ENCODE results near the gene DAP. TPM values are rescaled to one million over a fixed set of nuclear protein-coding genes. Genes with fewer than 3 reads are reported as not detected.

Gene DAP
- total RNA-seq, 1 experiment from 2014 or later: 47.2 TPM

GRCh38 chr5:10745133-10745532 is 15.9 kb downstream of the DAP start:
- no CpG with 5 or more reads among the region's 5 CpGs for WGBS (ENCODE audit: extremely low coverage, insufficient read length, low lambda C conversion rate)
- Histone ChIP-seq H2BK12ac (ENCODE audit: insufficient read length, low read depth, low read length) (no peak overlapping the region), H3K9me3 (ENCODE audit: control insufficient read depth, low read depth, low read length) (no peaks in the 10 kb centered on the region)

More at GRCh38 chr5:10745133-10745532, 15.9 kb downstream of the DAP start:
- H3K4ac ChIP-seq (ENCODE audit: low read depth, low read length): no peak overlapping the region
- no peaks in the 10 kb centered on the region for H3K27me3 ChIP-seq (ENCODE audit: insufficient read depth, low read length)
- H3T11ph ChIP-seq (ENCODE audit: low read length): no peak overlapping the region
- H3K4me1 ChIP-seq (ENCODE audit: insufficient read depth, low read length): no peaks in the 10 kb centered on the region
- H4K8ac ChIP-seq (replicated peaks; ENCODE audit: insufficient read length, low read depth, low read length): no peak overlapping the region
- no peak overlapping the region for H2BK120ac ChIP-seq (ENCODE audit: low read depth, low read length, poor library complexity, severe bottlenecking)
- H3K4me2 ChIP-seq (ENCODE audit: insufficient read depth, insufficient read length, low read length): no peak overlapping the region
- DNase-seq: no peak
- H3K9me3 Mint-ChIP-seq: peaks cover 11 to 12% of the 10 kb centered on the region in 2 experiments
- H3K23me2 ChIP-seq (ENCODE audit: insufficient read length, low read depth, low read length, poor library complexity, severe bottlenecking): no peaks in the 10 kb centered on the region
- TF ChIP-seq CTCF (conservative IDR thresholded peaks at IDR 0.05): no peak
- no peak overlapping the region for H3K27ac ChIP-seq (ENCODE audit: insufficient read length, low read depth, low read length)
- no peak overlapping the region for H3K4me3 Mint-ChIP-seq
- H3K4me1 Mint-ChIP-seq: peaks cover 0 to 2% of the 10 kb centered on the region in 2 experiments; a peak in 1 of 4 replicates
- no peak overlapping the region for H2BK5ac ChIP-seq (ENCODE audit: insufficient read length, low read length)
- H4K20me1 ChIP-seq (ENCODE audit: control insufficient read depth, insufficient read depth, insufficient read length): no peaks in the 10 kb centered on the region
- H3K18ac ChIP-seq (ENCODE audit: insufficient read length, low read depth, low read length): no peak overlapping the region
- no peak overlapping the region for H3K56ac ChIP-seq (ENCODE audit: insufficient read length, low read depth, low read length)
- no peak overlapping the region for H2BK15ac ChIP-seq (ENCODE audit: low read depth, low read length)
- H2BK20ac ChIP-seq (ENCODE audit: low read depth, low read length, poor library complexity, severe bottlenecking): no peak overlapping the region
- H3K23ac ChIP-seq (ENCODE audit: insufficient read length, low read depth, low read length): no peak overlapping the region
- no peaks in the 10 kb centered on the region for H3K27me3 Mint-ChIP-seq (ENCODE audit: low read depth)
- H3K79me2 ChIP-seq (ENCODE audit: insufficient read depth, low read length): no peaks in the 10 kb centered on the region
- H4K91ac ChIP-seq (ENCODE audit: insufficient read length, low read depth, low read length): no peak overlapping the region
- H3K9ac ChIP-seq (ENCODE audit: extremely low read depth, insufficient read length, low read length): no peak overlapping the region
- H3K36me3 Mint-ChIP-seq (ENCODE audit: insufficient read depth in 1 of 3, low read depth in 3 of 3): peaks cover 32 to 61% (median 57%) of the 10 kb centered on the region in 3 experiments
- no peak overlapping the region for H3K27ac Mint-ChIP-seq
- H4K5ac ChIP-seq (ENCODE audit: insufficient read length, low read depth, low read length): no peak overlapping the region
- peaks cover 2% of the 10 kb centered on the region for H3K79me1 ChIP-seq (ENCODE audit: insufficient read depth, low read depth, low read length, poor library complexity, severe bottlenecking)
- no peak overlapping the region for H2AFZ ChIP-seq (ENCODE audit: low read length)
- no peak overlapping the region for H2AK5ac ChIP-seq (ENCODE audit: insufficient read length, low read length)
- H3K14ac ChIP-seq (ENCODE audit: insufficient read depth, low read length): no peak overlapping the region

Data from H9 (cell line).